Activated T-cell treated with anti-CD3 and anti-CD28 coated beads for 48 hours (primary cell): ENCODE data around the gene IQGAP1.
A peak's percentile ranks its signal among the peaks of the same experiment; 100 is the strongest.

Source experiments
- DNase-seq: peaks from one replicate; pipeline ENCODE4 v3.0.0-alpha.2; 2020; ENCODE audit warnings: low read depth

The IQGAP1 gene

GRCh38 chr15:90530250-90531051 lies 142.4 kb downstream of the IQGAP1 start:
- peak; percentile 46 for DNase-seq

GRCh38 chr15:90531147-90531546 lies 143.1 kb downstream of the IQGAP1 start:
- DNase-seq = no peak

DNA sequence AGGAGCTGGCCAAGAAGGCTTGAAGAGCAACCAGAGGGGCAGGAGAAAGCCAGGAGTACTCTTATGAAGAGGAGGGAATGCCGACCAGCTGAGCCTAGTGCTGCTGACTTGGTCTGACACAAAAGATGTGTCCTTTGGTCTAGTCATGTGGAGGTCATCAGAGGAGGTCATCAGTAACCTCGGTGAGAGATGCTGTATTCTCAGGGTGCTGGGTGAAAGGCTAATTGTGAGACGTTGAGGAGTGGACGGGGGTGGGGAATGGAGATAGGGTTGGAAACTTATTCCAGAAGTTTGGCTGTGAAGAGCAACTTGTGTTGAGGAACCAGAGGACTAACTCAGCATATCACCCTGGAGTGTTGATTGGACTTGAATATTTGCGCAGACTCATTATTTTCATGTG lies 147.2 kb downstream of the IQGAP1 start:
- DNase-seq = no peak

DNA sequence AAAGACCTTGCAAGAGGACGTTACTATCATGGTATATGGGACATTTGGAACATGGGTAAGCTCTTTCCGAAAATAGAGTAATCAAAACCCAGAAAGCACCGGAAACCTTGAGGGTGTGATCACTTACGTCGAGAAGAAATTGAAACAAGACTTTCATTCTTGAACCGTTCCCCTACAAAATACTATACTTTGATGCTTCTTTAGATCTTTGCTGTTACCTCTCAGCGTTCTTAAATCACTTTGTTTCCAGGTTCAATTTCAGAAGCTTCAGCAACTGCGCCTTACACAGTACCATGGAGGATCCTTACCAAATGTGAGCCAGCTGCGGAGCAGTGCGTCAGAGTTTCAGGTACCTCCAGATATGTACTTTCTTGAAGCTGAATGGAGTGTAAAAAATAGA lies 151.7 kb downstream of the IQGAP1 start:
- DNase-seq = peak; percentile 23

DNA sequence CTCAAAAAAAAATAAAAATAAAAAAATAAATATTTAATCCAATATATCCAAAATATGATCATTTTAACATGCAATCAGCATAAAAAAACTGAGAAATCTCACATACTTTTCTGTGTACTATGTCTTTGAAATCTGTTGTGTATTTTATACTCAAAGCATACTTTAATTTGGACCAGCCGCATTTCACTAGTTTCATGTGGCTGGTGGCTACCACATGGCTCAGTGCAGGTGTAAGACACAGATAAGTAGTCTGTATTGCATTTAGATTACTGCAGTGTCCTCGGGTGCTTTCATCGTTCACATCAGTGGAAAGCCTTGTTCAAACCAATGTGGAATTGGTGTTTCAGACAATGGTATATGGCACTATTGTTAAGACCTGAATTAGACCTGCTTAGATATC lies 152.7 kb downstream of the IQGAP1 start:
- no peak for DNase-seq

DNA sequence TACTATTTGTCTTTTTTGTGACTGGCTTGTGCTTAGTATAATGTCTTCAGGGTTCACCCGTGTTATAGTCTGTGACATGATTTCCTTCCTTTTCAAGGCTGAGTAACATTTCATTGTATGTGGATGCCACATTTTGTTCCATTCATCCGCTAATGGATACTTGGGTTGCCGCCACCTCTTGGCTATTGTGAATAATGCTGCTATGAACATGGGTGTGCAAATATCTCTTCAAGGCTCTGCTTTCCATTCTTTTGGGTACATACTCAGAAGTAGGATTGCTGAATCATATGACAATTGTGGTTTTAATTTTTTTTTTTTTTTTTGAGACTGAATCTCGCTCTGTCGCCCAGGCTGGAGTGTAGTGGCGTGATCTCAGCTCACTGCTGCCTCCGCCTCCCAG lies 157.1 kb downstream of the IQGAP1 start:
- no peak for DNase-seq

DNA sequence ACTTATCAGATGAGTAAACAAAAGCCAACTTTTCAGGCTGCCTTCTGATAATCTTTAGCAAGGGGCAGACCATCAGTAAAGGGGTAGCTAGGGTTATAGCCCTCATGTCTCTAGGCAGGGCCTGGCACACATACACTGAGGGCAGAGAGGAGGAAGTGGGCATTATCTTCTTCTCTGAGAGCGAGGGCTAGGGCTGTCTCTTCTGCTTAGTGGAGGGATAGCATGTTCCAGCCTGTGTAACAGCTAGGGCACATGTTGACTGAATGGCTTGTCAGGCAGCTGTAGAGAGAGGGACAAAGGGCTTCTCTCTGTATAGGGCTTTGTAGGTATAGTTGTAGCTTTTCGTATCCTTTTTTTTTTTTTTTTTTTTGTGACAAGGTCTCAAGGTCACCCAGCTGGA lies 159.5 kb downstream of the IQGAP1 start:
- no peak for DNase-seq

DNA sequence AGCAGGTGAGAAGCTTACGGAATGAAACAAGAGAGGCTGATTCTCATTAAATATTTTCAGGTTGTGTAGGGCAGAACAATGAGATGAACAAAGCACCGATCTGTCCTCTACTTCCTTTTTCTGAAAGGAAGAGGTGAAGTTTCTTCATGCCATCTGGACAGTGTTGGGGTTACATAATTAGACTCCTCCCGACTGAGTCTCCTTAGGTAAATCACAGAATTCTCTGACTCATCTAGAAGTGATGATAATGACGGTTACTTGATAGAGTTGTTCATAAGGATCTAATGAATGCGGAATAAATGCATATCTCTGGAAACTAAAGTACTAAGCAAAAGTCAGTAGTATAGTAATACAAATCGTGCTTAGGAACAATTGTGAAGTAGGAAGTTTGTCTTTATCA lies 162.9 kb downstream of the IQGAP1 start:
- no peak for DNase-seq
